ENCODE data around the gene AGBL3. TPM values are rescaled to one million over a fixed set of nuclear protein-coding genes. Genes with fewer than 3 reads are reported as not detected.

Gene AGBL3
- total and polyA plus RNA-seq, 12 donors = 0.64 to 2.6 (median 1.1) TPM

DNA sequence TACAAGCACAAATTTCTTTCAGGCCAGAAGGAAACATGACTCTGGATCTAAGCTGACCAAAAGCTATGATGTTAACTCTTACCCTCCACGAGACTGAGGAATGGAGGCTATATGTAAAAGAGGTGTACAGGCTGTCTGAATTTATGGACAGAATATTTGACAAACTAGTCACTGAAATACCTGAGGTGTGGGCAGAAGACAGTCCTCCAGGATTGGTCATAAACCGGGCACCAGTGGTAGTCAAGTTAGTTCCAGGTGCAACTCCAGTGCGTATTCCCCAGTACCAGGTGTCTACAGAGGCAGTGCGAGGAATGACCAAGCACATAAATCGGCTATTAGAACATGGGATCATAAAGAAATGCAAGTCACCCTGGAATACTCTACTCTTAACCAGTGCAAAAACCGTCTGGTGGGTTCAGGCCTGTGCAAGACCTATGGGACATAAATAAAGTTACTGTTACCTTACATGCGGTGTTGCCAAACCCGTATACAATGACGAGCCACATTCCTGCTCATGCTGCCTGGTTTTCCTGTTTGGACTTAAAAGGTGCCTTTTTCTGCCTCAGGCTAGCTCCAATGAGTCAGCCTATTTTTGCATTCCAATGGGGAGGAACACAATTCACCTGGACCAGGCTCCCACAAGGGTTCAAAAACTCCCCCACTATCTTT, 190.9 kb downstream of the AGBL3 start:
- H3K27me3 ChIP-seq = no peaks in the 10 kb centered on the region
- intact Hi-C loops (cut with DNase I) = loop anchor here in 3 of 10 donors (10.0 kb wide), 2 partner anchors 182 to 482 kb away; no protein-coding TSS in a partner anchor
- H3K27ac ChIP-seq = no peak overlapping the region
- peaks cover 0 to under 1% (median 0%) of the 10 kb centered on the region in 9 donors for H3K4me1 ChIP-seq
- WGBS, 2 donors = 95 to 97% methylated on average over 9 of the region's 9 CpGs
- peaks cover 0 to 34% (median 22%) of the 10 kb centered on the region in 11 donors for H3K9me3 ChIP-seq
- peaks cover 0 to 32% (median 13%) of the 10 kb centered on the region in 9 donors for H3K36me3 ChIP-seq
- DNase-seq (no peak), ATAC-seq (no peak)
- H3K4me3 ChIP-seq = no peak overlapping the region
- TF ChIP-seq, protein P1, sequence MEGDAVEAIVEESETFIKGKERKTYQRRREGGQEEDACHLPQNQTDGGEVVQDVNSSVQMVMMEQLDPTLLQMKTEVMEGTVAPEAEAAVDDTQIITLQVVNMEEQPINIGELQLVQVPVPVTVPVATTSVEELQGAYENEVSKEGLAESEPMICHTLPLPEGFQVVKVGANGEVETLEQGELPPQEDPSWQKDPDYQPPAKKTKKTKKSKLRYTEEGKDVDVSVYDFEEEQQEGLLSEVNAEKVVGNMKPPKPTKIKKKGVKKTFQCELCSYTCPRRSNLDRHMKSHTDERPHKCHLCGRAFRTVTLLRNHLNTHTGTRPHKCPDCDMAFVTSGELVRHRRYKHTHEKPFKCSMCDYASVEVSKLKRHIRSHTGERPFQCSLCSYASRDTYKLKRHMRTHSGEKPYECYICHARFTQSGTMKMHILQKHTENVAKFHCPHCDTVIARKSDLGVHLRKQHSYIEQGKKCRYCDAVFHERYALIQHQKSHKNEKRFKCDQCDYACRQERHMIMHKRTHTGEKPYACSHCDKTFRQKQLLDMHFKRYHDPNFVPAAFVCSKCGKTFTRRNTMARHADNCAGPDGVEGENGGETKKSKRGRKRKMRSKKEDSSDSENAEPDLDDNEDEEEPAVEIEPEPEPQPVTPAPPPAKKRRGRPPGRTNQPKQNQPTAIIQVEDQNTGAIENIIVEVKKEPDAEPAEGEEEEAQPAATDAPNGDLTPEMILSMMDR (IDR thresholded peaks at IDR 0.05) = no peak

GRCh38 chr7:135178364-135178763, 192.1 kb downstream of the AGBL3 start:
- H3K4me3 ChIP-seq = no peak overlapping the region
- intact Hi-C loops (cut with DNase I) = loop anchor here in 3 of 10 donors (10.0 kb wide), 2 partner anchors 184 to 484 kb away; no protein-coding TSS in a partner anchor
- DNase-seq (no peak), ATAC-seq (no peak)
- H3K27me3 ChIP-seq = no peaks in the 10 kb centered on the region
- H3K9me3 ChIP-seq = peaks cover 0 to 45% (median 26%) of the 10 kb centered on the region in 11 donors
- H3K36me3 ChIP-seq = peaks cover 0 to 44% (median 18%) of the 10 kb centered on the region in 9 donors
- 88 to 92% methylated on average over 13 of the region's 13 CpGs for WGBS, 2 donors
- TF ChIP-seq, protein P1 (IDR thresholded peaks at IDR 0.05) = no peak
- no peaks in the 10 kb centered on the region for H3K4me1 ChIP-seq
- H3K27ac ChIP-seq = no peak overlapping the region

- no peak for ATAC-seq
- WGBS, 2 donors = 91 to 94% methylated on average over 8 of the region's 8 CpGs
- H3K9me3 ChIP-seq = peaks cover 0 to 54% (median 26%) of the 10 kb centered on the region in 11 donors
- TF ChIP-seq, protein P1 (IDR thresholded peaks at IDR 0.05) = no peak
- no peaks in the 10 kb centered on the region for H3K27me3 ChIP-seq
- H3K4me1 ChIP-seq = no peaks in the 10 kb centered on the region
- peaks cover 0 to 55% (median 21%) of the 10 kb centered on the region in 9 donors for H3K36me3 ChIP-seq
- no peak for DNase-seq
- H3K4me3 ChIP-seq = no peak overlapping the region
- intact Hi-C loops (cut with DNase I) = loop anchor here in 3 of 10 donors (10.0 kb wide), 2 partner anchors 185 to 485 kb away; no protein-coding TSS in a partner anchor
- no peak overlapping the region for H3K27ac ChIP-seq
Measured at GRCh38 chr7:135179321-135179925, 193.1 kb downstream of the AGBL3 start.

DNA sequence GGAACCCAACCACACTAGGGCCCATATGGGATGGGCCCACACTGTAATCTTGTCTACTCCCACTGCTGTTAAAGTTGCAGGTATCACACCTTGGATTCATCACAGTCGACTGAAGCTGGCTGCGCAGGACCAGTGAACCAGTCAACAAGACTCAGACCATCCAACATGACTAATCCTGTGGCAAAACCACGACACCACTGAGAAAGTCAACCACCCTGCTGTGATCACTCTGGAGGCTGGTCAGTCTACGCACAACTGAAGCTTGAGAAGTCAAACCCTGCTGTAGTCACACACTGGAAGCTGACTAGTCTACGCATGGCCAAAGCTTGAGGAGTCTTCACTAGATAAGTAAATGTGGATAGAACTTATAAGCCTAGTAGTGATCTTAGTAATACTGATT, 193.8 kb downstream of the AGBL3 start:
- Histone ChIP-seq H3K4me3 (no peak overlapping the region), H3K4me1 (no peaks in the 10 kb centered on the region), H3K36me3 (peaks cover 0 to 62% (median 28%) of the 10 kb centered on the region in 9 donors), H3K9me3 (peaks cover 0 to 54% (median 26%) of the 10 kb centered on the region in 11 donors), H3K27me3 (no peaks in the 10 kb centered on the region), H3K27ac (no peak overlapping the region)
- ATAC-seq = no peak
- TF ChIP-seq, protein P1 (IDR thresholded peaks at IDR 0.05) = no peak
- no peak for DNase-seq
- 97 to 99% methylated on average over 5 of the region's 5 CpGs for WGBS, 2 donors
- intact Hi-C loops (cut with DNase I) = loop anchor here in 1 of 10 donors (10.0 kb wide), 1 partner anchor 185 kb away; no protein-coding TSS in a partner anchor
